Stimulated activated CD8-positive, alpha-beta memory T cell treated with anti-CD3 and anti-CD28 coated beads, Interleukin-2, amount 100 ng/mL, for 48 hours (primary cell): ENCODE results near the gene UFSP2.
"Not testable (repeated sequence)": the region's sequence is repeated elsewhere in the genome, so short reads cannot be mapped to it uniquely, and the experiment has no call there.

Experiments
- DNase-seq, 2 donors: peaks; one replicate each; pipeline ENCODE4 v3.0.0-alpha.2; 2020; ENCODE audit warnings: low read depth in 2 of 2

UFSP2 gene

DNA sequence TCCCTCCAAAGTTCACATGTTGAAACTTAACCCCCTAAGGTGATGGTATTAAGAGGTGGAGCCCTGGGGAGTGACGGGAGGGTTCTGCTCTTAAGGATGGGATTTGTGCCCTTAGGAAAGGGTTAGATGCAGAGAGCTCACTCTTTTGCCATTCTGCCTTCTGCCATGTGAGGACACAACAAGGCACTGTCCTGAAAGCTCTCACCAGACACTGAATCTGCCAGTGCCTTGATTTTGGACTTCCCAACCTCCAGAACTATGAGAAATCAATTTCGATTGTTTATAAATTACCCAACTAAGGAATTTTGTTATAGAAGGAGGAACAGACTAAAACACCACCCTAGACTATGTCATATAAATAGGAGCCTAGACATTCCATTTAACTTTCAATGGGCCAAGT is 41.7 kb downstream of the UFSP2 start:
- DNase-seq = no peak

DNA sequence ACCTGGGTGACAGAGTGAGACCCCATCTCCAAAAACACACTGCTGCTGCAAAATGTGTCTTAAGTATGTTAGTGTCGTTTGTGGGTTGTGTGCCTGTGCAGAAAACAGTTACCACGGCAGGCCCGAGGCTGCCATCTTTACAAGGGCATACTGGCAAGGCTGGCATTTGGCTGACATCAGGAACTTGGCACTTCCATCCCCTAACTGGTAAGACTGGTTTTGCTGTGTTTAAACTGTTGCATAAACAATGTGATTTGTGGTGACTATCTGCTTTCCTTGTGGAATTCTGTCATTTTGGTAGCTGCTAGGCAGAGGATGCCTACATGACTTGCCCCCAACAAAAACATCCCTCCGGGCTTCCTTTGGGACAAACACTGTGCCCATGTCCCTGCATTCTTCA is 42.3 kb downstream of the UFSP2 start:
- no peak for DNase-seq

DNA sequence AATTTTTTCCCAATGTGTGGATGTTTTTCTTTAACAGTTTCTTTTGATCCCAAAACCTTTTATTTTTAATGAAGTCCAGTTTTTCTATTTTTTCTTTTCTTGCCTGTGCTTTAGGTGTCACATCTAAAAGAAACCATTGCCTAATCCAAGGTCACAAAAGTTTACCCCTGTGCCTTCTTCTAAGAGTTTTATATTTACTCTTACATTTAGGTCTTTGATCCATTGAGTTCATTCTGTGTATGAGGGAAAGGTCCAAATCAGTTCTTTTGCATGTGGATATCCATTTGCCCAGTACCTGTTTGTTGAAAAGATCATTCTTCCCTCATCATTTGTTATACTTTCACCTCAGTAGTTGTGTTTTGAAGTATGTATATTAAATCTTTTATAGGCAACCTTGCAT is 43.0 kb downstream of the UFSP2 start:
- DNase-seq = no peak

GRCh38 chr4:185381288-185382196 is 44.2 kb downstream of the UFSP2 start:
- DNase-seq = no peak

DNA sequence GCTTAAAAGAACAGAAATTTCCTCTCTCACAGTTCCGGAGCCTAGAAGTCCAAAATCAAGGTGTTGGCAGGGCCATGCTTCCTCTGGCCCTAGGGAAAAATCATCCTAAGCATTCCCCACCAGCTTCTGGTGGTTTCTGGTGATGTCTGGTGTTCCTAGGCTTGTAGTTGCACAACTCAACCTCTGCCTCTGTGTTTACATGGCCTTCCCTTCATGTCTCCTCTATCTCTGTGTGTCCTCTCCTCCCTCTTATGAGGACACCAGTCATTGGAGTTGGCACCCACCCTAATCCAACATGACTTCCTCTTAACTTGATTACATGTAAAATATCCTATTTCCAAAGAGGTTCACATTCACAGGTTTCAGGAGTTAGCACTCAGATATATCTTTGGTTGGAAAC is 45.4 kb downstream of the UFSP2 start:
- DNase-seq = no peak

DNA sequence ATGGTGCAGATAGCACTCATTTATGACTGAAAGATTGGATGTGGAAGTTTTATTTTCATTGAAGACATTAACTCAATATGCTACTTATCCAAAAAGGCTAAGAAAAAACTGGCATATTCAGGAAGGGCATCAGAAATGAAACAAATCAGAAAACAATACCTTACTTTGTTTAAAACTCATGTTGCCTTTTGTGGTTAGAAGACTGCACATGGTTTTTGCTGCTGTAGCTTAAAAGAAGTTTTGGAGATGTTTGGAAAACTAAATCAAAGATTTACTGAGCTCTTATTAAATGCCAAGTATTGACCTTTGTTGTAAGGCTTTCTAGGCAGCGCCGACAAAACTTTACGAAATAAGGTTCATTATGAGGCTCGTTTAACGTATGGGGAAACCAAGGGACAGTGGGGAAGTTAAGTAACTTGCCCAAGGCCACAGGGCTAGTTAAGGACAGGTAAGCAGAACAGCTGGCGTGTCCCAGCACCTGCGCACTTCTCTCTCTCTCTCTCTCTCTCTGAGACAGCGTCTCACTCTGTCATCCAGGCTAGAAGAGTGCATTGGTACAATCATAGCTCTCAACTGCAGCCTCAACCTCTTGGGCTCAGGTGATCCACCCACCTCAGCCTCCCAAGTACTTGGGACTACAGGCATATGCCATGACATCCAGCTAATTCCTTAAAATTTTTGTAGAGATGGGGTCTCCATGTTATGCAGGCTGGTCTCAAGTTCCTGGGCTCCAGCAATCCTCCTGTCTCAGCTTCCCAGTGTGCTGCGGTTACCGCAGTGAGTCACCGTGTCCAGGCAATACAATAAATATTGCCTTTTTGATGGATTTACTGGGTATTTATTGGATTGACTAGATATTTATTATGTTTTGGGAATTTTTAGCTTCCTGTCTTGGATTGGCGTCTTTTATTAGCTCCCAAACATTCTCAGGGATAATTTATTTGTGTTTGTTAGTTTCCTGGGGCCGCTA is 46.2 kb downstream of the UFSP2 start:
- no peak for DNase-seq

DNA sequence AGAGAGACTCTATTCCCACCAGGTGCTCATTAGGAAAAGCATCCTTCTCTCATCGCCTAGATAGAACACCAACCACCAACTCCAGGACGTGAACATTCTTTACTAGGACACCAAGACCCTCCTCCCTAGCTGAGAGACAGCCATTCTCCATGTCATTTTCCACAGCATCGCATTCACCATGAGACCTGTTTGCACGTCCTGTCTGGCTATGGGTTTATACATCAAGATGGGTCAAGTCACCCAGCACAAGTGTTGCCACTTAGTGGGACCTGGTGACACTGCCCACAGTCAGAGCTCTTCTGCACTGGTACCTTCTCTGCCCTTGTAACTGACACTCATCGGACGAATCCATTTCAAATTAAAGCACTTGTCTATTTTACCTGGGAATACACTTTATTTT is 47.5 kb downstream of the UFSP2 start:
- DNase-seq = no peak

DNA sequence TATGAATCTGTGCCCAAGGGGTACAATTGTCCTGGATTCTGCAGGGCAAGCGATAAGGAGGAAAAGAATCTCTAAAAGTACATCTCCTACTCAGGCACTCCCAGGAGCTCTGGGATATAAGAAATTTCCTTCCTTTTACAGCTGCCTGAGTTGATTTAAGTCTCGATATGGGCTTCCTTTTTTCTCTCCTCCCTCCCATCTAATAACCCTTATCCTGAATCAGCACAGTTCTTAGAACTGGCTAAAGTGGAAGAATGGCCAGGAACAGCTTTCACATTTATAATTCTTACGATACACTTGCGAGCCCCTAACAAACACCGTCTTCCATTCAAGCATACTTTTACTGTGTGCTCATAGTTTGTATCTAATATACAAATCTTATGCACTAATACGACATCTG is 51.2 kb downstream of the UFSP2 start:
- no peak for DNase-seq

DNA sequence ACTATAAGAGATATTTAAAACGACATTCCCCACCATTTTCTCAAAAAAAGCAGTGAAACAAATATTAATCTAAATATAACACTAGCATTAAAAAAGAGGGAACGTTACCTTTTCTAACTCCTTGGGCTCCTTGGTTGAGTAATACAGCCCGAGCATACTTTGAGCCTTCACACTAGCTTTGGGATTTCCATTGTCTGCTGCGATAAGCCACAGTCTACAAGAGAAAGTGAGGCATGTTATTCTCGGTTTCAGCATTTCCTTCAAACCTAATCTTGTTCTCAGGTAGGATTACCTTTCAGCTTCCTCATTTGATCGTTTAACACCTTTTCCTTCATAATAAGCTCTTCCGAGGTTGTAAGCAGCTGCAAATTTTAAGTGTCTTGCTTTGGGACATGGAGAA is 51.7 kb downstream of the UFSP2 start:
- DNase-seq = no peak

GRCh38 chr4:185371702-185372101 is 54.1 kb downstream of the UFSP2 start:
- DNase-seq = no peak

DNA sequence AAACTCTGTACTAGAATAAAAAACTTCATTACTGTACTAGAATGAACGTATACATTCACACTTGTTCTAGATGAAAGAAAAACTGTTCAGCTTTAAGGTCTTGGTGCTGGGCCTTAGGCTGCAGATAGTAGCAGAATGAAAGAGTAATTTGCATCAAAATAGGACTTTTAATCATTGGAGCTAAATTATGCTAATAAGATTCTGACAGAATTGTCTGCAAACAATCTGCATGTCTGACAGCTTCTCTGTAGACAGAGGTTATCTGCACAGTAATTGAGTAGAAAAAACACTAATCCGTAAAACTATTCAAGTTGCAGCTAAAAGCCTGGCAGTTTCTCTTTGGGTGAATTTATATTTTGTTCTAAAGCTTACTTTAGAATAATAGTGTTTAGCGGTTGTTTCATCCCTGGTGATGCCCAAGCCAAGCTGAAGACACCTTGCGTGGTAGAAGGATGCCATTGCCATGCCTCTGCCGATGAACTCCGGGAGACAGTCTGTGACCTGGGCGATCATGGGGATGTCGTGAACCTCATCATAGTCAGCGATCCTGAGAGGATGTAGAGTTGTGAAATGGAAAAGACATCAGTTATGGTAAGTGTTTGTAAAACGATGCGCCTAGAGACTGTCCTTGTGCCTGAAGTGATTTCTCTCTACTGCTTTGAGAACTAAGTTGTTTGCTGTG is 55.4 kb downstream of the UFSP2 start:
- no peak for DNase-seq

DNA sequence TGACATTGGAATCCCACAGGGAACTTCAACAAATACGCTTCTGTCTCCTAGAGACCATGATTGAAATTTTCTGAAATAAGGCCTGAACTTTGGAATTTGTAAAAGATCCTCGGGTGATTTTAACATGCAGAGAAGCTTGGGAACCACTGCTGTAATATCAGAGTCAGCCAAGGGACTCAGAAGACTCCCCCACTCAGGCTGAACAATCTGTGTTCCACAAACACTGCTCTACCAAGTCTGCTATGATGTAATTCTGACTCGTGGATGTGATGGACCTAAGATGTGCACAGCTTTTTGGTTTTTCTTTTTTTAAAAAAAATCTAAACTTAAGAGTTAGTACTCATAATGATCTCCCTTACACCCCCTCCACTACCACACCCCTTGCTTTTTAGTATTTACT is 56.0 kb downstream of the UFSP2 start:
- DNase-seq = no peak

DNA sequence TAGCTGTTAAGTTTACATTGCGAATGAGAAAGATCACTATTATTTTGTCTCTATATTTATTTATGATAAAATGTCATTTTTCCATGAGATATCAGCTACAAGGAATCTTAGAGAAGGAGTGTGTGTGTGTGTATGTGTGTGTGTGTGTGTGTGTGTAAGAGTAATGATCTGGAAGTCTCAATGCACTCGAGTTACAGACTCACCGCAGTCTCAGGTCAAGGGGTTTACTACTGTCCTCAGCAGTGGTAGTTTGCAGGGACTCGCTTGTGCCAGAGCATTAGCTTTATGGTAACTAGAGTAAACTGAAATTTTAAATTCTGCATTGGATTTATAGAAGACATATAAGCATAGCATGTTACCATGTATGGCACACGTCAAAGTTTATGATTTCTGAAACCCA is 60.9 kb downstream of the UFSP2 start:
- no peak for DNase-seq

DNA sequence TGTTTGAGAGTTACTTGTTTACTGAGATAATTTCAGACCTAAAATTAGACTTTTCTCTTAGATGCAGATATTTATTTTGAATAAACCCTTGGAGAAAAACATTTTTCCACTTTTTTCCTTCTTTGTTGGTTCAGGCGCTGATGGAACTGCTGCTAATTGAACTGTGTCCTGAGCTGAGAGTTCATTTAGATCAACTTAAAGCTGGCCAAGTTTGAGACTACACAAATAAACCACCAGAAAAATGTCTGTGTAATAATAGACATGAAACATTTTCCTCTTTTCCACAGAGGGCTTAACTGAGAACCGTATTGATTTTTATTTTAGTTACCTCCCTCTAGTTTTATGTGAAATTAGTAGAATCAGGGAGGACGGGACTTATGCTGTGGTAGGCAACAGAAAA is 62.5 kb downstream of the UFSP2 start:
- DNase-seq = no peak

DNA sequence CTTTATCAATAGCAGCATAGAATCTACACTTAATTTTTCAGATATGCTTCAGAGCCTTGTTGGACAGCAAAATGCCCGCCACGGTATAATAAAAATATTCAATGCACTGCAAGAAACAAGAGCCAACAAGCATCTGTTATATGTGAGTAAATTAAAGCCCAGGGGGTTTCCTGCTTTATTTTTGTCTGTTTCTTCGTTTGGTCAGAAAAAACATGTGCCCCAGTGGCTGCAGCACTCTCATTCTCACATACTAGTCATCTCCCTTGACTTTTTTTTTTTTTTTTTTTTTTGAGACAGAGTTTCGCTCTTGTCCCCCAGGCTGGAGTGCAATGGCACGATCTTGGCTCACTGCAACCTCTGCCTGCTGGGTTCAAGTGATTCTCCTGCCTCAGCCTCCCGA is 63.2 kb downstream of the UFSP2 start:
- DNase-seq = not testable (repeated sequence)

DNA sequence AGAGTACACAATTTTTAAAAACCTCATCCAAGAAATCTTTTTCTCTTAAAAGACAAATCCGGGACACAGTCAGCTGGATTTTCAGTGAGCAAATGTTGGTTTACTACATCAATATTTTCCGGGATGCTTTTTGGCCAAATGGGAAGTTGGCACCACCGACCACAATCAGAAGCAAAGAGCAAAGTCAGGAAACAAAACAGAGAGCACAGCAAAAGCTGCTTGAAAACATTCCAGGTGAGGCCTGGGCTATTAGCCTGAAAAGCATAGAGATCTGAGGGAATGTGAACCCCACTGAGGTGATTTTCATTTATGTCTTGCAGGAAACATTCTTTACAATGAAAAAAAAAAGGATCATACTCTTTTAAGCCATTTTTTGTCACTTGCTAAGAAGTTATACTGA is 63.9 kb downstream of the UFSP2 start:
- no peak for DNase-seq

DNA sequence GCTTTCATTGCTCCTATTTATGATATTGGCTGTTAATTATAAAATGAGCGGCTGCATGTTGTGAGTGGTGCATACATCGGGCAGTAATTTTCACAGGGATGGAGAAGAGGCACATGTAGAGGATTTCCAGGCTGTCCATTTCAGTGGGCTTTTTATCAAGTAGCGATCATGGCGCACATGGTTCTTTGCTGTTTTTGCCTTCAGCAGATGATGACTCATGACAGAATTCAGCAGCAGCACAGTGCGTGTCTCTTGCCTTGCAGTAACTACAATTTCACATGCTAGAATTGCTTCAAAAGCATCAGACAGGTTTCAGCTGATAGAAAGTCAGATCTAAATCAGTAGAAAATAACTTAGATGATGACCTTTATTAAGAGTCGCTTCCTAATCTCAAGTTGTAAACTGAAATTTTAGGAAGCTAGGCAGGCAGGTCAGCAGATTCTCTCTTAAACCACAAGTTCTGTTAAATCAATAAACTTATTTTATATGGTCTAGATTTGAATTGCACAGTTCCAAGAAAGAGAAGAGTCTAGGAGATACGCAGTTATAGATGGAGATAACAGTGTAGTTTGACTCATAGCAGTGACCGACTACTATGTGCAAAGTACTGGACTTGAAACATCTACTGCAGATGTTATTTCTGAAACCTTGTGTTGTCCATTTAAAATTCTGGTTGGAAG is 65.9 kb downstream of the UFSP2 start:
- DNase-seq = no peak

DNA sequence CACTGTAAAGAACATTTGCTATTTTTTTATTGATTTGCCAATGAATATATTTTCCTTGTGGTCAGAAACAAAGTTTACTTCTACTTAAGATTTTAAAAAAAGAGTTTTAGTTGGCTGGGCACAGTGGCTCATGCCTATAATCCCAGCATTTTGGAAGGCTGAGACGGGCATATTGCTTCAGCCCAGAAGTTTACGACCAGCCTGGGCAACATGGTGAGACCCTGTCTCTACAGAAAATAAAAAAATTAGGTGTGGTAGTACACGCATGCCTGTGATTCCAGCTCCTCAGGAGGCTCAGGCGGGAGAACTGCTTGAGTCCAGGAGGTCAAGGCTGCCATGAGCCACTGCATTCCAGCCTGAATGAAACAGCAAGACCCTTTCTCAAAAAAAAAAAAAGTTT is 66.8 kb downstream of the UFSP2 start:
- DNase-seq = no peak

GRCh38 chr4:185358514-185358913 is 67.2 kb downstream of the UFSP2 start:
- no peak for DNase-seq

DNA sequence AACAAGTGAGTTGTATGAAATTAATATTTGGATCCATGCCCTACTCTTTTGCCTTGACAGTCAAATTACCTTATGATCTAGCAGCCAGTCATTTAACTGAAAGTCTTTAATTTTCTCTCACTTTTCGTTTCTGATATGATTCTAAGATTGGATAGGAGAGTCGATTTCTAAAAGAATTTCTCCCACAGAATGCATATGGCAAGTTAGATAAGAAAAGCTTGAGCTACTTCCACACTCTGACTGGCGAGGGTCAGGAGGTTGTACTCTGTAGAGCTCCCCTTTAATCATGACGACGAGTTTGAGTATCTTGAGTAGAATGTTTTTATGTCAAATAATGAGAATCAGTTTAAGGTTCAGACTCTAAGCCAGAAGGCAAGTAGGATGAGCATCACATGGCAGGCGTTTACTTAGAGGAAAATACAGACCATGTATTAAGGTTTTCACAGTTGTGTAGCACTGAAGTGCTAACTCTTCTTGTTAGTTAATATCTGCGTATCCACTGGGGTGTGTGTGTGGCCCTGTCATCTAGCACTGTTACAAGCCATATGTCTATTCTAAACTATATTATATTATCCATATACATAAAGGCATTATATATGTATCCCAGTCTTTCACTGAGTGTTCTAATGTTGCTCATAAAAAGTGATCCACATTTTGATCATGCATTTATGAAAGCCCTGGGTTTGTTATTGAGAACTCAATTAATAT is 67.9 kb downstream of the UFSP2 start:
- DNase-seq = no peak

GRCh38 chr4:185357211-185357610 is 68.6 kb downstream of the UFSP2 start:
- no peak for DNase-seq
